Activated CD8-positive, alpha-beta memory T cell treated with anti-CD3 and anti-CD28 coated beads for 24 hours (primary cell): ENCODE results near the gene RND2.

Experiments
- DNase-seq: peaks from one replicate; pipeline ENCODE4 v3.0.0-alpha.2; 2020

Gene RND2

DNA sequence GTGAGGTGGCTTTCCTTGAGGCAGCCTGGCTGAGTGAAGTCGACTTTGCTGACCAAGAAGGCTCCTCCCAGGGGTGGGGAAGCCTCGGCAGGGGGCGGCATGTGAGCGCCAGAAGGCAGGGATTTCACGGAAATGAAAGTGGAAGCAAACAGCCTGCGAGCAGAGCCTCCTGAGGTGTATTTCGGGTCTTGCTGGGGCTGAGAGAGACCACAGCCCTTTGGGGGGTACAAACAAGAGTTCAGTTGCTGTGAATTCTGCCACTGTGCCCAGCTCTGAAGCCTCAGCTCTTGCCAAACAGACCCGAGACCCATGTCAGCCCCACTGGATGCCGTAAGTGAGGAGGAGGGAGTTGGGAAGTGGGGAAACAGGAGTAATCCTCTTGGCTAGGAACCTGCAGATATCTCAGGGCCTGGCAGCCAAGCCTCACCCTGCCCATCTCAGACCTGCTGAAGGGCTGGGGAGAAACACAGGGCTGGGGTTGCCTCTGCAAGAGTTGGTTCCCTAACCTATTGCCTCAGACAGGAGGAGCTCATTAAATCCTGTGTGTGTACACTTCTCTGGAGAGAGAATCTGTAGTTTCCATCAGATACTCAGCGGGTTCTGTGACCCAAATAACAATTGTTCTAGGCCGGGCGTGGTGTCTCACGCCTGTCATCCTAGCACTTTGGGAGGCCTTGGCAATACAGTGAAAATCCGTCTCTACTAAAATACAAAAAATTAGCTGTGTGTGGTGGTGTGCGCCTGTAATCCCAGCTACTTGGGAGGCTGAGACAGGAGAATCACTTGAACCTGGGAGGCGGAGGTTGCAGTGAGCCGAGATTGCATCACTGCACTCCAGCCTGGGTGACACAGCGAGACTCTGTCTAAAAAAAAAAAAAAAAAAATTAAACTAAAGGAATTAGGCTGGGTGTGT, 18.1 kb upstream of the RND2 start, which contains the start of gene IFI35:
TSS of gene IFI35 (plus strand) at position 146 of the 913 bp plus-strand sequence. CDS start at position 310, 164 bp downstream.
- peak; percentile 90 for DNase-seq

GRCh38 chr17:43010667-43011308, 14.2 kb upstream of the RND2 start:
- DNase-seq = no peak

- DNase-seq = no peak
Measured at GRCh38 chr17:43011728-43012472, 13.1 kb upstream of the RND2 start.

DNA sequence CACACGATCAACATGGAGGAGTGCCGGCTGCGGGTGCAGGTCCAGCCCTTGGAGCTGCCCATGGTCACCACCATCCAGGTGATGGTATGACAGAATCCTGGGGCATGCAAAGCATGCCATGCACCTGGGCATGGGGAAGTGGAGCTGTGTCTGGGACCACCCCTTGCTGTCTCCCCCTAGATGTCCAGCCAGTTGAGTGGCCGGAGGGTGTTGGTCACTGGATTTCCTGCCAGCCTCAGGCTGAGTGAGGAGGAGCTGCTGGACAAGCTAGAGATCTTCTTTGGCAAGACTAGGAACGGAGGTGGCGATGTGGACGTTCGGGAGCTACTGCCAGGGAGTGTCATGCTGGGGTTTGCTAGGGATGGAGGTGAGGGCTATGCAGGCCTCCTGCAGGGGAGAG, 11.7 kb upstream of the RND2 start:
- no peak for DNase-seq

DNA sequence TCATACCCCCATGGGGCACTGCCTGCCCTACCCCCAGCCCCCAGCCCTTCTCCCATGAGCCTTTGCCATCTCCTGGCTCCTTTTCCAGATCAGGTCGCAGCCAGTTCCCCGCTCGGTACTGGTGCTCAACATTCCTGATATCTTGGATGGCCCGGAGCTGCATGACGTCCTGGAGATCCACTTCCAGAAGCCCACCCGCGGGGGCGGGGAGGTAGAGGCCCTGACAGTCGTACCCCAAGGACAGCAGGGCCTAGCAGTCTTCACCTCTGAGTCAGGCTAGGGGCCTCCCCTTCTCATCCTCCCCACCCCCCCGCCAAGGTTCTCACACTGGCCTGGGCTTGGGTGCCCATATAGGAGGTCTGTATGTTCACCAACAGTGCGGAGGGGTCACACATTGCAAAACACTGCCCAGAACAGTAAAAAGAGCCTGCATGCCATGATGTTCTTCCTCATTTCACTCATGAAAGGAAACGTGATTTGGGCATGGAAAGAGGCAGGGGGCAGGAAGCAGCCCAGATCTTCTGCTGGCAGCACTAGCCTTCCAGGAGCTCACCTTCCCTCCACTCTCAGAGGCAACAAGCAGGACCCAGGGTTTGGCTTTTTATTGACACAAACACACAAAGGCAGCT, 10.9 kb upstream of the RND2 start:
- DNase-seq = no peak

- DNase-seq = no peak
Measured at GRCh38 chr17:43014649-43015542, 10.1 kb upstream of the RND2 start.

GRCh38 chr17:43015579-43015978, 9.5 kb upstream of the RND2 start:
- no peak for DNase-seq

DNA sequence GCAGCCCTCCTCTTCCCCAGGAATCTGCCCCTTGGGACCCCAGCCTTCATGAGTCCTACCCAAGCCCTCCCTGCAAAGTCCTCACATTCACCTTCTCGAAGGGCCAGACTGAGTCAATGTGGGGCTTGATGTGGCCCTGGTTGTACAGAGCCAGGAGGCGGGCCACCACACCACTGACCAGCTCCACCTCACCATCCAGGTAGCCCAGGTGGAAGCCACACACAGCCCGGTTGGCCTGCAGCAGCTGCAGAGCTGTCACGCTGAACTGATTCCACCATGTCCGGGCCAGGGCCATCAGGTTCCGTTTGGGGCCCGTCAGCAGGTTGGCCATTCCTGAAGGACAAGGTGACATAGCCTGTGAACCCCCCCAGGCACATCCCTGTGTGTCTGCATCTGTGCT, 8.8 kb upstream of the RND2 start:
- no peak for DNase-seq

GRCh38 chr17:43018008-43018853, 6.8 kb upstream of the RND2 start:
- DNase-seq = no peak

DNA sequence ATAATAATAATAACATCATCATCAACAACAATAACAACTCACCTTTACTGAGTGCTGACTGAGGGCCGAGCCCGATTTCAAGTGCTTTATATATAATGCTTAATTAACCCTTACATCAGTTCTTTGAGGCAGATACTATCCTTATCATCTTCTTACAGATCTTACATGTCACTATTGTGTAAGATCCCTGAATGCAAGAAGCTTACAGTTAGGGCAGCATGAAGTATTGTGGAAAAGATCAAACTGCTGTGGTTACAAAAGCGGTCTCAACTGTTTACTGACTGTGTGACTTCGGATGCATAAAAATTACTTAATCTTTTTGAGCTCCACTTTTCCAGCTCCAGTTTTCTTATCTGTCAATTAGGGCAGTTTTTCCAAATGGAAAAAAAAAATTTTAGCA, 6.1 kb upstream of the RND2 start:
- no peak for DNase-seq

DNA sequence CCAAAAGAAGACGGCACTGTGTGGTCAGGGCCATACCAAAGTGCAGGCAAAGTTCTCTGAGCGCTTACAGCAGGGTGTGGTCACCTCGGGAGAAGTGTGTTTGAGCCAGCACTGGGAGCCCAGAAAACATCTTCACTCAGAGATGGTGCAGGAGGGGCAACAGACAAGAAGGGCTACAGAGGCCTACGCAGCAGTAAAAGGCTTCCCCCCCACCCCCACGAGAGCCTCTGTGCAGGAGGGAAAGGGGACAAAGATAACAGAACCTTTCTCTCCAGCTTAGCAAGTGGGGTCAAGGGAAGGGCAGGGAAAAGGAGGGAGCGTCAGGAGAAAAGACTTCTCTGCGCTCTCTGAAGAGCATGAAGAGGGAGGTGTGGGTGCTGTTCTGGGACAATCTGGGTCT, 5.6 kb upstream of the RND2 start:
- DNase-seq = no peak

GRCh38 chr17:43020030-43020621, 4.9 kb upstream of the RND2 start:
- no peak for DNase-seq

- DNase-seq = peak; percentile 73
Measured at GRCh38 chr17:43020789-43021740, 4.0 kb upstream of the RND2 start.

DNA sequence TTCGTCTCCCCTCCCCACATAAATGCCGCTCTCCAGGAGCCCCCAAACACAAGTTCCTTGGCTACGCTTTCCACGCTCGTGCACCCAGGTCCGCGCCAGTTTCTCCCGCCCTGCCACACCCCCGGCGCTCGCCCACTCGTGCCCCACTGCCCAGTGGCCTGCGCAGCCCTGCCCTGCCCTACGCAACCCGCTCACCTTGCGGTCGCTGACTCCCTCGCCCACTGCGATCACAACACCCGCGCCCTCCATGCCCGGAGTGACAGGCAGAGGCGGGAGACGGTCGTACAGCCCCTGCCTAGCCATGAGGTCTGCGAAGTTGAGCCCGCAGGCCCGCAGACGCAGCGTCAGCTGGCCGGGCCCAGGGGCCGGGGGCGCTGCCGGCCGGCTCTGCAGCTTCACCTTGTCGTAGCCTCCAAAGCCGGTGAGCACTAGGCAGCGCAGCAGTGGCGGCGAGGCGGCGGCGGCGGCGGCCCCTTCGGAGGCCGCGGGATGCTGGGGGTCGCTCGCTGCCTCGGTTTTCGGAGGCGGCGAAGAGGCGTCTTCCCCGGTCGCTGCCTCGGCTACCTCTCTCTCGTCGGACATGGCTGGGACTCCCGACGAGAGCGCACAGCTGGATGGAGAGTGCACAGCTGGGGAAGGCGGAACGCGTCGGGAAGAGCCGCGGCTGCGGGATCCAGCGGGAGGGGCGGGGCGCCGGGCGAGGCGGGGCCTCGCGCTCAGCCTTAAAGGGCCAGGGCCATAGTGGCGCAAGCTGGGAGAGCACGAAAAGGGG, 3.1 kb upstream of the RND2 start, which contains the start of gene VAT1:
TSS of gene VAT1 (minus strand) at position 645 of the 772 bp plus-strand sequence. CDS start at position 582, 63 bp downstream.
- peak; percentile 85 for DNase-seq

DNA sequence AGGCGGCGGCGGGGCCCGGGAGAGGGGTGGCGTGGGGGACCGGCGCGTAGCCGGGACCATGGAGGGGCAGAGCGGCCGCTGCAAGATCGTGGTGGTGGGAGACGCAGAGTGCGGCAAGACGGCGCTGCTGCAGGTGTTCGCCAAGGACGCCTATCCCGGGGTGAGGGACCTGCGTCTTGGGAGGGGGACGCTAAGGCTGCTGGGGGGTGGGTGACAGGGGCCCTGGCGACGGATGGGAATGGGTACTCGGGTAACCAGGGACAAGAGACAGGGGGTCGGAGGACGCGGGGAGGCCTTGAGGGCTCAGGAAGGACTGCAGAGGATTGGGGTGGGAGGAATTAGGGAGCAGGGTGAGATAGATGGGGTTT, 243 bp downstream of the RND2 start:
- no peak for DNase-seq

GRCh38 chr17:43025766-43026537, 921 bp downstream of the RND2 start:
- DNase-seq = no peak

DNA sequence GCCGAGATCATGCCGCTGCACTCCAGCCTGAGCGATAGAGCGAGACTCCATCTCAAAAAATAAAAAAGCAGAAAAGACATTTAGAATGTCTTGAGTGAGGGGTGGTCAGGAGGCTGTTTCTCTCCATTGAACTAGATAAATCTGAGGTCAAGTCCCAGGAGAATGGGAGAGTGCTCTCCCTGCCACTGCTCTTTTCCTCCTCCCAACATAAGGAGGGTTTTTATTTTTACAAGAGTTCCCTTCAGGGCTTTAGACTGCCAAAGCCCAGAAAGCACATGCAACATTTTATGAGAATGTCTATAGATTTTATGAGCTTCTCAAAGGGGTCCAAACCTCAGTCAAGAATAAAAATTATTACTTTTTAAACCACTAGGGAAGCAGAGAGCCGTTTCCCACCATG, 1.6 kb downstream of the RND2 start:
- DNase-seq = no peak
